HepG2 (cell line): Measurements from ENCODE around the gene MED25. TPM values are rescaled to one million over a fixed set of nuclear protein-coding genes. Genes with fewer than 3 reads are reported as not detected.

ENCODE experiments used
- CENPT ChIP-seq: sonication (generic); formaldehyde crosslinking; IDR thresholded peaks from 2 replicates; pipeline ENCODE4 v1.8.0; 2022; ENCODE audit warnings: low read depth, mild to moderate bottlenecking, moderate library complexity, missing genetic modification reagents
- DZIP1 ChIP-seq: sonication (generic); formaldehyde crosslinking; IDR thresholded peaks from 2 replicates; pipeline ENCODE4 v1.5.0; 2020; ENCODE audit warnings: mild to moderate bottlenecking, missing genetic modification reagents
- FUBP1 ChIP-seq: sonication (generic); formaldehyde crosslinking; IDR thresholded peaks from 2 replicates; pipeline ENCODE4 v1.5.1; 2020; ENCODE audit warnings: missing genetic modification reagents, mild to moderate bottlenecking, borderline replicate concordance
- NFAT5 ChIP-seq: sonication (generic); formaldehyde crosslinking; IDR thresholded peaks from 2 replicates; pipeline ENCODE4 v1.4.0; 2020; ENCODE audit warnings: missing genetic modification reagents
- REST ChIP-seq, 2 experiments: IDR thresholded peaks; 2 replicates each; pipeline ENCODE4 v1.6.1; 2011 to 2012; ENCODE audit warnings: low read length in 2 of 2, borderline replicate concordance in 1 of 2, low read depth in 1 of 2, mild to moderate bottlenecking in 1 of 2, moderate library complexity in 1 of 2
- THAP8 ChIP-seq: sonication (generic); formaldehyde crosslinking; IDR thresholded peaks from 2 replicates; pipeline ENCODE4 v1.5.1; 2020; ENCODE audit warnings: missing genetic modification reagents, mild to moderate bottlenecking, borderline replicate concordance
- ZBTB25 ChIP-seq: IDR thresholded peaks from 2 replicates; pipeline ENCODE4 v1.6.1; 2018; ENCODE audit warnings: missing genetic modification reagents
- ZC3H4 ChIP-seq: sonication (generic); formaldehyde crosslinking; IDR thresholded peaks from 2 replicates; pipeline ENCODE4 v1.4.0; 2020; ENCODE audit warnings: missing genetic modification reagents, borderline replicate concordance
- ZNF205 ChIP-seq: IDR thresholded peaks from 2 replicates; pipeline ENCODE4 v1.6.1; 2018; ENCODE audit warnings: missing biosample characterization, missing genetic modification reagents
- ZNF331 ChIP-seq: sonication (generic); formaldehyde crosslinking; IDR thresholded peaks from 2 replicates; pipeline ENCODE4 v1.4.0; 2020; ENCODE audit warnings: missing genetic modification reagents
- ZNF607 ChIP-seq: sonication (generic); formaldehyde crosslinking; IDR thresholded peaks from 2 replicates; pipeline ENCODE4 v1.5.1; 2020; ENCODE audit warnings: missing genetic modification reagents, mild to moderate bottlenecking, borderline replicate concordance
- ZNF850 ChIP-seq: sonication (generic); formaldehyde crosslinking; conservative IDR thresholded peaks from 2 replicates; pipeline ENCODE4 v1.9.0; 2021; ENCODE audit warnings: mild to moderate bottlenecking, missing genetic modification reagents
- polyA plus RNA-seq, 8 experiments: library from polyadenylated mRNA; depleted of rRNA in 3 of 8; stranded (reverse) in 7 of 8; unstranded in 1 of 8; fragments of >200 nt; fragmentation: Illumina TruSeq in 4 of 8; extraction: Trizol in 4 of 8; gene quantifications; 2 replicates each; pipeline versions ENCODE4 v1.2.1 to v1.2.3, GENCODE V29; 2011 to 2016; ENCODE audit warnings: low read depth in 4 of 8, missing spikeins in 1 of 8, mixed read lengths in 1 of 8; ENCODE audit not compliant: insufficient read depth in 1 of 8
- total RNA-seq, 5 experiments: library from RNA; depleted of rRNA; stranded (reverse); fragments of >200 nt; fragmentation: Illumina TruSeq; extraction: Trizol; gene quantifications; 2 replicates each; pipeline ENCODE4 v1.2.3, GENCODE V29; 2016; ENCODE audit warnings: low read depth in 1 of 5

The MED25 gene
- total and polyA plus RNA-seq, 2 of the 13 experiments (the other 11 are each of a cell fraction or from before 2014, with no cell fraction given): 11.1 to 15.1 TPM

- no peak for TF ChIP-seq FUBP1 (CRISPR knock-in tag)
- no peak for TF ChIP-seq ZNF205 (CRISPR knock-in tag)
- TF ChIP-seq REST (IDR thresholded peaks at IDR 0.05; ENCODE audit: borderline replicate concordance in 1 of 2, low read depth in 1 of 2, low read length in 2 of 2): no peak
- no peak for TF ChIP-seq ZC3H4 (CRISPR knock-in tag)
- TF ChIP-seq DZIP1 (CRISPR knock-in tag): no peak
- no peak for TF ChIP-seq NFAT5 (CRISPR knock-in tag)
- no peak for TF ChIP-seq ZNF850 (CRISPR knock-in tag)
- no peak; the same call in 1 of the 2 replicates for TF ChIP-seq THAP8 (CRISPR knock-in tag)
- 0 out of 2 replicates have a peak, but pooled peaks have one; percentile 80 for TF ChIP-seq CENPT (CRISPR knock-in tag)
- TF ChIP-seq ZNF331 (CRISPR knock-in tag): peak; percentile 53; the same call in 1 of the 2 replicates
- TF ChIP-seq ZBTB25 (CRISPR knock-in tag): peak; percentile 52
- no peak; the same call in 1 of the 2 replicates for TF ChIP-seq ZNF607 (CRISPR knock-in tag)
Measured at GRCh38 chr19:49876422-49877019, 58.4 kb downstream of the MED25 start (continued).
